Endothelial cell of umbilical vein (primary cell): ENCODE measurements around the gene KIF21B. TPM values are rescaled to one million over a fixed set of nuclear protein-coding genes. Genes with fewer than 3 reads are reported as not detected.
A peak's percentile ranks its signal among the peaks of the same experiment; 100 is the strongest.

Source experiments
- BruUV-seq: library from RNA; stranded (reverse); fragments of 400-500 nt; replicated peaks from 2 replicates; lab custom pipeline; 2021; lab: Mats Ljungman, UMichigan
- CTCF ChIA-PET: fragments of 300-600, 350-600 bp; sonication (Branson Sonifier 250); formaldehyde crosslinking; loops from one replicate; lab custom pipeline; 2021; ENCODE audit warnings: antibody characterized with exemption, inconsistent platforms; lab: Charles Lee
- POLR2A ChIA-PET: fragments of 300-600, 350-600 bp; sonication (Branson Sonifier 250); formaldehyde crosslinking; loops from one replicate; lab custom pipeline; 2021; ENCODE audit warnings: antibody characterized with exemption, inconsistent platforms; lab: Charles Lee
- DNase-seq: peaks from one replicate; pipeline ENCODE4 v3.0.0-alpha.2; 2011; ENCODE audit warnings: low read depth, low spot score
- FAIRE-seq: peaks from 2 replicates; lab custom pipeline; 2011; peaks lifted over from hg19 to GRCh38; lab: Jason Lieb, UNC
- H2AFZ ChIP-seq: 2 replicates; pipeline ENCODE4 v1.6.0; 2012; ENCODE audit warnings: low read depth, low read length, control low read depth, inconsistent platforms
- H3K27ac ChIP-seq: 2 replicates; pipeline ENCODE4 v1.5.1; 2011; ENCODE audit warnings: low read depth, mild to moderate bottlenecking, control low read depth, low read length, moderate library complexity; ENCODE audit not compliant: insufficient read depth
- H3K27me3 ChIP-seq, 2 experiments: 2 replicates each; pipeline versions ENCODE4 v1.6.0 to v1.6.1; 2011; ENCODE audit warnings: low read length in 2 of 2, mixed read lengths in 1 of 2; ENCODE audit not compliant: control insufficient read depth in 2 of 2, insufficient read depth in 2 of 2
- H3K36me3 ChIP-seq, 2 experiments: 2 replicates in 1 of 2; 3 replicates in 1 of 2; pipeline ENCODE4 v1.5.1; 2011; ENCODE audit warnings: low read length in 2 of 2, mild to moderate bottlenecking in 1 of 2, moderate library complexity in 1 of 2; ENCODE audit not compliant: control insufficient read depth in 2 of 2, insufficient read depth in 2 of 2; ENCODE audit errors: extremely low read depth in 1 of 2
- H3K4me1 ChIP-seq: 3 replicates; pipeline ENCODE4 v1.5.1; 2011; ENCODE audit warnings: mild to moderate bottlenecking, low read length; ENCODE audit not compliant: control insufficient read depth, insufficient read depth; ENCODE audit errors: extremely low read depth
- H3K4me2 ChIP-seq: 2 replicates; pipeline ENCODE4 v1.6.1; 2011; ENCODE audit warnings: low read length, control low read depth, mixed read lengths; ENCODE audit not compliant: insufficient read depth
- H3K4me3 ChIP-seq, 3 experiments: fragments of 200-600 bp in 1 of 3; sonication (generic), shearing (Covaris generic) in 1 of 3; replicated peaks in 1 of 3; 2 replicates each; pipeline ENCODE4 v1.5.1; 2011 to 2016; ENCODE audit warnings: control low read depth in 3 of 3, low read length in 3 of 3, mild to moderate bottlenecking in 2 of 3, inconsistent platforms in 1 of 3, low read depth in 1 of 3, moderate library complexity in 1 of 3; ENCODE audit not compliant: insufficient read depth in 1 of 3
- H3K79me2 ChIP-seq: 2 replicates; pipeline ENCODE4 v1.6.0; 2012; ENCODE audit warnings: low read length, inconsistent platforms; ENCODE audit not compliant: control insufficient read depth, insufficient read depth
- H3K9ac ChIP-seq: replicated peaks from 2 replicates; pipeline ENCODE3; 2011; ENCODE audit warnings: low read length, control low read depth; ENCODE audit not compliant: insufficient read depth; ENCODE audit errors: extremely low read depth
- H3K9me1 ChIP-seq: replicated peaks from 3 replicates; pipeline ENCODE4 v1.6.0; 2011; ENCODE audit warnings: mild to moderate bottlenecking, low read length; ENCODE audit not compliant: control insufficient read depth, insufficient read depth; ENCODE audit errors: extremely low read depth
- H3K9me3 ChIP-seq: replicated peaks from 2 replicates; pipeline ENCODE4 v1.5.1; 2012; ENCODE audit warnings: low read length, inconsistent platforms; ENCODE audit not compliant: control insufficient read depth, insufficient read depth
- H4K20me1 ChIP-seq: replicated peaks from 2 replicates; pipeline ENCODE3; 2011; ENCODE audit warnings: mild to moderate bottlenecking, low read length; ENCODE audit not compliant: control insufficient read depth, insufficient read depth; ENCODE audit errors: extremely low read depth
- EZH2 ChIP-seq: IDR thresholded peaks from 2 replicates; pipeline ENCODE4 v1.6.1; 2012; ENCODE audit warnings: borderline replicate concordance, low read depth, mild to moderate bottlenecking, moderate library complexity, low read length, inconsistent platforms; ENCODE audit not compliant: severe bottlenecking
- FOS ChIP-seq: IDR thresholded peaks from 2 replicates; pipeline ENCODE4 v1.6.1; 2011; ENCODE audit warnings: mild to moderate bottlenecking, low read length, moderate library complexity, borderline replicate concordance; ENCODE audit not compliant: insufficient read depth
- GATA2 ChIP-seq: IDR thresholded peaks from 2 replicates; pipeline ENCODE4 v1.7.0; 2011; ENCODE audit warnings: low read depth, mild to moderate bottlenecking, moderate library complexity, mixed read lengths, low read length; ENCODE audit not compliant: insufficient read length, insufficient read depth
- JUN ChIP-seq: IDR thresholded peaks from 2 replicates; pipeline ENCODE4 v1.6.1; 2011; ENCODE audit warnings: borderline replicate concordance, low read depth; ENCODE audit not compliant: insufficient read length, insufficient read depth
- MAX ChIP-seq: IDR thresholded peaks from 2 replicates; pipeline ENCODE4 v1.6.1; 2011; ENCODE audit not compliant: insufficient read depth, insufficient read length
- MYC ChIP-seq: IDR thresholded peaks from one replicate; pipeline ENCODE4 v1.6.1; 2011; ENCODE audit warnings: mild to moderate bottlenecking, low read depth, low read length
- POLR2A ChIP-seq: IDR thresholded peaks from 2 replicates; pipeline ENCODE4 v1.6.1; 2012; ENCODE audit warnings: low read depth, mild to moderate bottlenecking, control low read depth, low read length
- POLR2AphosphoS5 ChIP-seq: IDR thresholded peaks from 2 replicates; pipeline ENCODE4 v1.6.1; 2012; ENCODE audit warnings: low read depth, mild to moderate bottlenecking, control low read depth, low read length, moderate library complexity; ENCODE audit not compliant: insufficient read depth
- dilution Hi-C: fragments of 300-500 bp; cut with MboI; formaldehyde crosslinking; loops from one replicate; pipeline ENCODE4 v1.15.0; 2019; ENCODE audit warnings: low sequenced_read_pairs; ENCODE audit not compliant: extremely low pct_ligation_motif_present
- intact Hi-C: fragments of 100-400 bp; cut with micrococcal nuclease; formaldehyde crosslinking; loops from one replicate; pipeline ENCODE4 v1.10.0; 2022
- polyA plus RNA-seq, 4 experiments: library from polyadenylated mRNA; depleted of rRNA in 3 of 4; stranded (reverse) in 3 of 4; unstranded in 1 of 4; fragments of >200 nt; gene quantifications; 2 replicates each; pipeline versions ENCODE4 v1.2.1 to v1.2.3, GENCODE V29; 2011 to 2012; ENCODE audit warnings: missing spikeins in 1 of 4
- total RNA-seq: library from RNA; stranded (reverse); gene quantifications from 2 replicates; pipeline ENCODE4 v1.2.3, GENCODE V29; 2021
- TF ChIP-seq, protein P1 (sequence below), 2 donors: IDR thresholded peaks; 1 replicate in 1 of 2; 2 replicates in 1 of 2; pipeline ENCODE4 v1.5.1; 2011; ENCODE audit warnings: low read length in 2 of 2, mild to moderate bottlenecking in 2 of 2, moderate library complexity in 2 of 2, control low read depth in 1 of 2, inconsistent platforms in 1 of 2, low read depth in 1 of 2; ENCODE audit not compliant: insufficient read depth in 1 of 2; ENCODE audit errors: extremely low read depth in 1 of 2

The KIF21B gene
- total and polyA plus RNA-seq, 2 donors (not counting 3 experiments of a cell fraction or from before 2014, with no cell fraction given), result 1.9 to 4.4 TPM

DNA sequence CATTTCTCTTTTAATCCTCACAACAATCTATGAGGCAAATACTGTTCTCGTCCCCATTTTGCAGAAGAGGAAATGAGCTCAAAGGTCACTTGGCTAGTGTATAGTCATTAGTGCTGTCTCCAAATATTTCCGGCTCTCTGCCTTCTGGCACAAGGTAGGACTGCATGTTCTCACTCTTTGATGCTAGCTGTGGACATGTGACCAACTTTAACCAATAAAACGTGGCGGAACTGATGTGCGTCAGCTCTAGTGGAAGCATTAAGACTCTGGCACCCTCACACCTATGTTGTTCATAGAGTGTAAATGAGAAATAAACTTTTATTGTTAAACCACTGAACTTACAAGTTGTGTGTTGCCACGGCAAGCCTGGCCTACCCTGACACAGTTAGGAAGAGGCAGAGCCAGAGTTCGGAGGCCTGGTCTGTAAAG is 5.0 kb upstream of the KIF21B start:
- H3K27ac ChIP-seq, result no peak overlapping the region
- TF ChIP-seq, protein P1, sequence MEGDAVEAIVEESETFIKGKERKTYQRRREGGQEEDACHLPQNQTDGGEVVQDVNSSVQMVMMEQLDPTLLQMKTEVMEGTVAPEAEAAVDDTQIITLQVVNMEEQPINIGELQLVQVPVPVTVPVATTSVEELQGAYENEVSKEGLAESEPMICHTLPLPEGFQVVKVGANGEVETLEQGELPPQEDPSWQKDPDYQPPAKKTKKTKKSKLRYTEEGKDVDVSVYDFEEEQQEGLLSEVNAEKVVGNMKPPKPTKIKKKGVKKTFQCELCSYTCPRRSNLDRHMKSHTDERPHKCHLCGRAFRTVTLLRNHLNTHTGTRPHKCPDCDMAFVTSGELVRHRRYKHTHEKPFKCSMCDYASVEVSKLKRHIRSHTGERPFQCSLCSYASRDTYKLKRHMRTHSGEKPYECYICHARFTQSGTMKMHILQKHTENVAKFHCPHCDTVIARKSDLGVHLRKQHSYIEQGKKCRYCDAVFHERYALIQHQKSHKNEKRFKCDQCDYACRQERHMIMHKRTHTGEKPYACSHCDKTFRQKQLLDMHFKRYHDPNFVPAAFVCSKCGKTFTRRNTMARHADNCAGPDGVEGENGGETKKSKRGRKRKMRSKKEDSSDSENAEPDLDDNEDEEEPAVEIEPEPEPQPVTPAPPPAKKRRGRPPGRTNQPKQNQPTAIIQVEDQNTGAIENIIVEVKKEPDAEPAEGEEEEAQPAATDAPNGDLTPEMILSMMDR (IDR thresholded peaks at IDR 0.05; ENCODE audit: extremely low read depth in 1 of 2, insufficient read depth in 1 of 2, low read depth in 1 of 2, low read length in 2 of 2), result no peak
- TF ChIP-seq JUN, result peak; percentile 20
- no peak for TF ChIP-seq GATA2
- TF ChIP-seq POLR2A, result no peak
- peak; percentile 18 for TF ChIP-seq FOS
- TF ChIP-seq MAX, result peak; percentile 81
- no peak for TF ChIP-seq EZH2
- TF ChIP-seq MYC, result no peak
- TF ChIP-seq POLR2AphosphoS5, result peak; percentile 32
- dilution Hi-C loops, result no loop called here
- FAIRE-seq (peak; percentile 94), DNase-seq (peak; percentile 40)
- no peaks in the 10 kb centered on the region for H3K36me3 ChIP-seq
- H3K9ac ChIP-seq, result no peak overlapping the region
- H3K4me3 ChIP-seq, result no peak overlapping the region
- POLR2A ChIA-PET, result no interaction called here
- H3K4me1 ChIP-seq, result peaks cover 35% of the 10 kb centered on the region
- BruUV-seq, result no TSS peak
- H3K9me1 ChIP-seq, result no peaks in the 10 kb centered on the region
- intact Hi-C loops, result loop anchor here (5.0 kb wide), 1 partner anchor 406 kb away; the partner anchor contains the start of gene KIF14
- no peaks in the 10 kb centered on the region for H3K9me3 ChIP-seq
- H2AFZ ChIP-seq, result no peak overlapping the region
- no peak overlapping the region for H3K4me2 ChIP-seq
- H3K79me2 ChIP-seq, result no peaks in the 10 kb centered on the region
- no peaks in the 10 kb centered on the region for H4K20me1 ChIP-seq
- peaks cover 0 to 2% of the 10 kb centered on the region in 2 experiments for H3K27me3 ChIP-seq
- CTCF ChIA-PET, result interaction anchor here (0.8 to 2.3 kb wide), 6 partner anchors 13 to 469 kb away, joined by 3 to 10 read pairs (median 4); no protein-coding TSS in a partner anchor
